ENCODE results near the gene SURF1.

- TF ChIP-seq, protein P1, sequence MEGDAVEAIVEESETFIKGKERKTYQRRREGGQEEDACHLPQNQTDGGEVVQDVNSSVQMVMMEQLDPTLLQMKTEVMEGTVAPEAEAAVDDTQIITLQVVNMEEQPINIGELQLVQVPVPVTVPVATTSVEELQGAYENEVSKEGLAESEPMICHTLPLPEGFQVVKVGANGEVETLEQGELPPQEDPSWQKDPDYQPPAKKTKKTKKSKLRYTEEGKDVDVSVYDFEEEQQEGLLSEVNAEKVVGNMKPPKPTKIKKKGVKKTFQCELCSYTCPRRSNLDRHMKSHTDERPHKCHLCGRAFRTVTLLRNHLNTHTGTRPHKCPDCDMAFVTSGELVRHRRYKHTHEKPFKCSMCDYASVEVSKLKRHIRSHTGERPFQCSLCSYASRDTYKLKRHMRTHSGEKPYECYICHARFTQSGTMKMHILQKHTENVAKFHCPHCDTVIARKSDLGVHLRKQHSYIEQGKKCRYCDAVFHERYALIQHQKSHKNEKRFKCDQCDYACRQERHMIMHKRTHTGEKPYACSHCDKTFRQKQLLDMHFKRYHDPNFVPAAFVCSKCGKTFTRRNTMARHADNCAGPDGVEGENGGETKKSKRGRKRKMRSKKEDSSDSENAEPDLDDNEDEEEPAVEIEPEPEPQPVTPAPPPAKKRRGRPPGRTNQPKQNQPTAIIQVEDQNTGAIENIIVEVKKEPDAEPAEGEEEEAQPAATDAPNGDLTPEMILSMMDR (IDR thresholded peaks at IDR 0.05 in 2 of 3, conservative IDR thresholded peaks at IDR 0.05 in 1 of 3; ENCODE audit: borderline replicate concordance in 1 of 3, insufficient read depth in 1 of 3, low read depth in 2 of 3, low read length in 2 of 3): no peak
- TF ChIP-seq ZFX (IDR thresholded peaks at IDR 0.05) (no peak), POLR2A (IDR thresholded peaks at IDR 0.05; ENCODE audit: borderline replicate concordance, extremely low read depth, insufficient read depth, insufficient read length) (no peak), POLR2AphosphoS5 (IDR thresholded peaks at IDR 0.05; ENCODE audit: low read depth, low read length) (no peak)
- TF ChIP-seq, protein P2, sequence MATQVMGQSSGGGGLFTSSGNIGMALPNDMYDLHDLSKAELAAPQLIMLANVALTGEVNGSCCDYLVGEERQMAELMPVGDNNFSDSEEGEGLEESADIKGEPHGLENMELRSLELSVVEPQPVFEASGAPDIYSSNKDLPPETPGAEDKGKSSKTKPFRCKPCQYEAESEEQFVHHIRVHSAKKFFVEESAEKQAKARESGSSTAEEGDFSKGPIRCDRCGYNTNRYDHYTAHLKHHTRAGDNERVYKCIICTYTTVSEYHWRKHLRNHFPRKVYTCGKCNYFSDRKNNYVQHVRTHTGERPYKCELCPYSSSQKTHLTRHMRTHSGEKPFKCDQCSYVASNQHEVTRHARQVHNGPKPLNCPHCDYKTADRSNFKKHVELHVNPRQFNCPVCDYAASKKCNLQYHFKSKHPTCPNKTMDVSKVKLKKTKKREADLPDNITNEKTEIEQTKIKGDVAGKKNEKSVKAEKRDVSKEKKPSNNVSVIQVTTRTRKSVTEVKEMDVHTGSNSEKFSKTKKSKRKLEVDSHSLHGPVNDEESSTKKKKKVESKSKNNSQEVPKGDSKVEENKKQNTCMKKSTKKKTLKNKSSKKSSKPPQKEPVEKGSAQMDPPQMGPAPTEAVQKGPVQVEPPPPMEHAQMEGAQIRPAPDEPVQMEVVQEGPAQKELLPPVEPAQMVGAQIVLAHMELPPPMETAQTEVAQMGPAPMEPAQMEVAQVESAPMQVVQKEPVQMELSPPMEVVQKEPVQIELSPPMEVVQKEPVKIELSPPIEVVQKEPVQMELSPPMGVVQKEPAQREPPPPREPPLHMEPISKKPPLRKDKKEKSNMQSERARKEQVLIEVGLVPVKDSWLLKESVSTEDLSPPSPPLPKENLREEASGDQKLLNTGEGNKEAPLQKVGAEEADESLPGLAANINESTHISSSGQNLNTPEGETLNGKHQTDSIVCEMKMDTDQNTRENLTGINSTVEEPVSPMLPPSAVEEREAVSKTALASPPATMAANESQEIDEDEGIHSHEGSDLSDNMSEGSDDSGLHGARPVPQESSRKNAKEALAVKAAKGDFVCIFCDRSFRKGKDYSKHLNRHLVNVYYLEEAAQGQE (IDR thresholded peaks at IDR 0.05; ENCODE audit: low read depth): no peak
These were observed 27.2 kb upstream of the SURF1 start for GRCh38 chr9:133383438-133383837.

Measured in HCT116 (cell line).